AG04450 (cell line): ENCODE measurements around the gene WDR7. TPM values are rescaled to one million over a fixed set of nuclear protein-coding genes. Genes with fewer than 3 reads are reported as not detected.

Experiments used
- CTCF ChIA-PET: fragments of 300-600, 350-600 bp; formaldehyde crosslinking; extraction: SDS; loops from one replicate; lab custom pipeline; 2022; ENCODE audit warnings: antibody characterized with exemption, inconsistent platforms; lab: Charles Lee
- POLR2A ChIA-PET: fragments of 350-600 bp; formaldehyde crosslinking; extraction: SDS; loops from one replicate; lab custom pipeline; 2021; ENCODE audit warnings: antibody characterized with exemption, inconsistent platforms; lab: Yijun Ruan, JAX
- DNase-seq: peaks from one replicate; pipeline ENCODE4 v3.0.0-alpha.2; 2011; ENCODE audit warnings: low read depth, low spot score
- H3K27ac ChIP-seq: one replicate; pipeline ENCODE4 v1.5.1; 2012; ENCODE audit warnings: low read depth, low read length, control low read depth
- H3K27me3 ChIP-seq: one replicate; pipeline ENCODE4 v1.6.0; 2012; ENCODE audit warnings: low read length; ENCODE audit not compliant: control insufficient read depth, insufficient read depth
- H3K4me3 ChIP-seq: 2 replicates; pipeline ENCODE4 v1.5.1; 2011; ENCODE audit warnings: mild to moderate bottlenecking, low read depth, low read length, control low read depth
- H3K9me3 ChIP-seq: 2 replicates; pipeline ENCODE4 v1.5.1; 2012; ENCODE audit warnings: low read length; ENCODE audit not compliant: control insufficient read depth, insufficient read depth
- CTCF ChIP-seq: IDR thresholded peaks from 2 replicates; pipeline ENCODE4 v1.5.1; 2011; ENCODE audit warnings: low read depth, low read length, control low read depth, inconsistent platforms
- polyA plus RNA-seq: library from polyadenylated mRNA; depleted of rRNA; stranded (reverse); fragments of >200 nt; gene quantifications from 2 replicates; pipeline ENCODE4 v1.2.3, GENCODE V29; 2011

WDR7 gene
- polyA plus RNA-seq, 1 experiment = 8.1 TPM

GRCh38 chr18:56711708-56712445, 60.7 kb downstream of the WDR7 start:
- no peaks in the 10 kb centered on the region for H3K27me3 ChIP-seq
- no peak overlapping the region for H3K27ac ChIP-seq
- no peaks in the 10 kb centered on the region for H3K9me3 ChIP-seq
- ChIA-PET POLR2A (no interaction called here), CTCF (interaction anchor here (1.2 to 3.0 kb wide), 4 partner anchors 9 to 850 kb away, joined by 3 to 11 read pairs (median 4); no protein-coding TSS in a partner anchor)
- no peak for TF ChIP-seq CTCF
- H3K4me3 ChIP-seq = no peak overlapping the region
- no peak for DNase-seq

GRCh38 chr18:56712761-56713160, 61.6 kb downstream of the WDR7 start:
- CTCF ChIA-PET = interaction anchor here (0.9 to 3.0 kb wide), 3 partner anchors 10 to 849 kb away, joined by 4 to 11 read pairs (median 5); no protein-coding TSS in a partner anchor
- POLR2A ChIA-PET = no interaction called here

GRCh38 chr18:56715121-56715520, 64.0 kb downstream of the WDR7 start:
- Histone ChIP-seq H3K27me3 (no peaks in the 10 kb centered on the region), H3K9me3 (no peaks in the 10 kb centered on the region), H3K4me3 (no peak overlapping the region), H3K27ac (no peak overlapping the region)
- DNase-seq = no peak
- ChIA-PET POLR2A (no interaction called here), CTCF (no interaction called here)
- no peak for TF ChIP-seq CTCF

More at GRCh38 chr18:56712761-56713160, 61.6 kb downstream of the WDR7 start:
- Histone ChIP-seq H3K4me3 (no peak overlapping the region), H3K27me3 (no peaks in the 10 kb centered on the region), H3K27ac (no peak overlapping the region), H3K9me3 (no peaks in the 10 kb centered on the region)
- no peak for DNase-seq
- no peak for TF ChIP-seq CTCF

GRCh38 chr18:56716692-56717146, 65.6 kb downstream of the WDR7 start:
- H3K27ac ChIP-seq = no peak overlapping the region
- ChIA-PET POLR2A (no interaction called here), CTCF (interaction anchor here (1.6 to 2.0 kb wide), 2 partner anchors 14 to 846 kb away, joined by 3 to 5 read pairs; no protein-coding TSS in a partner anchor)
- DNase-seq = no peak
- no peak overlapping the region for H3K4me3 ChIP-seq
- no peaks in the 10 kb centered on the region for H3K9me3 ChIP-seq
- TF ChIP-seq CTCF = no peak
- no peaks in the 10 kb centered on the region for H3K27me3 ChIP-seq

GRCh38 chr18:56721031-56721430, 69.9 kb downstream of the WDR7 start:
- Histone ChIP-seq H3K27me3 (no peaks in the 10 kb centered on the region), H3K4me3 (no peak overlapping the region), H3K27ac (no peak overlapping the region), H3K9me3 (no peaks in the 10 kb centered on the region)
- ChIA-PET POLR2A (no interaction called here), CTCF (no interaction called here)
- TF ChIP-seq CTCF = no peak
- DNase-seq = no peak
